Hindlimb muscle (tissue), 1 donor: ENCODE results near the gene XIRP1. TPM values are rescaled to one million over a fixed set of nuclear protein-coding genes. Genes with fewer than 3 reads are reported as not detected.

Experiments
- DNase-seq: peaks from one replicate; pipeline ENCODE4 v3.0.0-alpha.2; 2013
- polyA plus RNA-seq: library from polyadenylated mRNA; unstranded; fragments of 120-200 nt; gene quantifications from one replicate; pipeline ENCODE4 v1.2.1, GENCODE V29; 2013; ENCODE audit not compliant: insufficient read length

The XIRP1 gene
- polyA plus RNA-seq, 1 donor: 143 TPM

DNA sequence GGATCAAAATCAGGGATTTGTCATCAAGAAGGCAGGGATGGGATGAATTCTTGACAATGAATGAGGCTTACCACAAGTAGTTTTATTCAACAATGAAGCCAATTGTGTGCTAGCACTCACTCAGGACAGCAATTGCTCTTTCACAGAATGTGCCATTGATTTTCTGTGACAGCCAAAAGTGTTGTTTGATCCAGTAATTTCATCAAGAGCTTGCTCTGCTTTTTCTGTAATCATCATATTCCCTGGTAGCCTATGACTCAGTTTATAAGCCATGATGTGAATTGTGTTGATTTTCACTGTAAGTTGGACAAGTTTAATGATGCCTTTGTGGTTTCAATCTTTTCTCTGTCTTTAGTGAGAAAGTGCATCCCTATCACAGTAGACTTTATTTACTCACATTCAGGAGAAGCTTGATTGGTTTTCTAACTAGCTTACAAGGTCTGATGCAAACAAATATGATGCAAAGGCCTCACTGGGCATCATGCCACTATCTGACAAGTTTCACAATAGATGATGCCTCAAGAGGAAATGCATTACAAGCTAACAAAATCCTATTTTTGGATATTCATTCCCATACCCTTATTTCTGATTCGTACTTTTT, 25.4 kb downstream of the XIRP1 start:
- DNase-seq: no peak

DNA sequence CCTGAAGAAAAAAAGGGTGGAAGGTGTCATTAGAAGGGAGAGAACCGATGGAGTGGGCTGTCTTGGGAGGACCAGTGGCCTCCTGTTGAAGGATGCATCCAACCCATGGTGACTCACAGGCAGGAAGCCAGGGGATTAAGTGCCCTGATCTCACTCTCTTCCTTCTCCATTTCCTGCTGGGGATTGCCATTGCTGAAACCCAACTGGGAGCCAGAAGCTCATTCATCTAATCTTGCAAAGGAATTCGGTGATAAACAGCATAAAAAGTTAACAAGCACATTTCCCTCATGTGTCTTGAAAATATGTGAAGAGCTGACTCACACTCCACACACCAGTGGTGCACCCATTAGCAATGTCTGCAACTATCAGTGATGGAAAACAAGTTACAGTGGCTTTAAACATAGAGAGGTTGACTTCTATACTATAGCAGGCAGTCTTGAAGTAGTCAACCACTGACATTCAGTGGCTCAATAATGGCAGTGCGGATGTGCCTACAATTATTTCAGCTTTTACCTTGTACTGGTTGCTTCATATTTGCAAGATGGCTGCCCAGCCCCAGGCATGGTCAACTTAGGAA, 26.2 kb downstream of the XIRP1 start:
- DNase-seq: no peak

DNA sequence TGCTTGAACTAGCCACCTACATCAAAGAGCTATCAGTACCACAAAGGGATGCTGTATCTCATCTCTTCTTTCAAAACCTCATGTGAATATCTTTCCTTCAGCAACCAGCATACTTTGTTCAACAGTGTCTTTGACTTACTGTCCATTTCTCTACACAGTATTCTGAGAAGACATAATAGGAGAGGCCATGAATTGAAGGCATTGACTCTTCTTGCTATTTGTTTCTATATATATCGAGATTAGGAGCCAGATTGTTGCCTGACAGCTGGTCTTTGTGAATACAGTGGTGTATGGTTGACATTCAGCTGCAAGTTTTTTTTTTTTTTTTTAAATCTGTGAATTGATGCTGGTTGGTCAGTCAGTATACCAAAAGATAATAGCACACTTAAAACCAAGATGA, 26.9 kb downstream of the XIRP1 start:
- no peak for DNase-seq

- DNase-seq: no peak
These were observed 28.0 kb downstream of the XIRP1 start for GRCh38 chr3:39164414-39164813.

DNA sequence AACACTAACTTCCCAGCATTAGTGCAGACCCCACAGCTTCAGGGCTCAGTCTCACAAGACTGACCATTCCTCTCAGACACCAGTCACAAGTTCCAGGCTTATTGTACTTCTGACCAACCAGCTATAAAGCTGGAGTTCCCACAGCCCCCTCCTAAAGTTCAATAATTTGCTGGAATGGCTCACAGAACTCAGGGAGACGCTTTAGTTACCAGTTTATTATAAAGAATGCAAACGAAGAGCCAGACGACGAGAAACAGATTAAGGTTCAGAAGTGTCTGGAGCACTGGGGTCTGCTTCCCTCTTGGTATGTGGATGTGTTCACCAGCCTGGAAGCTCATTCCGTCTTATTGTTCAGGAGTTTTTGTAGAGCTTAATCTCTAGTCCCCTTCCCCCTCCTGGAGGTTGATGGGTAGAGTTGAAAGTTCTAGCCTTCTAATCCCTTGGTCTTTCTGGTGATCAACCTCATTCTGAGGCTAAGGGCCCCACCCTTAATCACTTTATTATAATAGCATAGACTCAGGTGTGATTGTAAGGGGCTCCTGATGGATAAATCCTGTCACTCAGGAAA, 34.2 kb downstream of the XIRP1 start:
- no peak for DNase-seq

DNA sequence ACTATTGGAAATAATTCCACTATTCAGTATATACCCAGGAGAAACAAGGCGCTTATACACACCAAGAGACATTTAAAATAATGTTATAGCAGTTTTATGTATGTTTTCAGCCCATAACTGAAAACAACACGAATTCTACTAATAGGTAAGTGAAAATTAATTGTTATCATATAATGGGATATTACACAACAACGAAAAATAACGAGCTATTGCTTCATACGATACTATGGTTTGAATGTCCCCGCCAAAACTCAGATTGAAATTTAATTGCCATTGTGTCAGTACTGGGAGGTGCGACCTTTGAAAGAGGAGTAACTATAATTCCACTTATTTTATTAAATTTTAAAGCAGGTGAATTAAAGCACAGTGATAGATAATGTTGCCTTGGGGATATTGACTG, 35.0 kb downstream of the XIRP1 start:
- no peak for DNase-seq

DNA sequence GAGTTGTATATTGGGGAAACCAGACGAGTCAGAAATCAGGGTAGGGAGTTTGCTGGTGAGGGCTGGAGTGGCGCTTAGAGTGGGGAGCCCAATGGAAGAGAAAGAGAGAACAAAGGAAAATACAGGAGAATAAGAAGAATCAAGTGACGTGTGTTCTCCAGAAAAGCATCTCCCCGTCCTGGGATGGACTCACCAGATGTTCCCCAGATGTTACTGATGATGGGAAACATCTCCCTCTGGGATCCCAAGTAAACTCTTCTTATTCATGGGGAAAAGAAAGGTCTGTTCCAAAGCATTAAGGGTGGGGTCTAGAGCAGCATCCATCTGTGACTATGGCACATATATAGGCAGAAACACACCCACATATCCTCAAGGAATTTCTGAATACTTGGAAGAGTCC, 36.0 kb downstream of the XIRP1 start:
- no peak for DNase-seq

GRCh38 chr3:39154280-39155021, 37.9 kb downstream of the XIRP1 start:
- DNase-seq: no peak

GRCh38 chr3:39153977-39154279, 38.5 kb downstream of the XIRP1 start:
- DNase-seq: no peak

- peak; percentile 82 for DNase-seq
These were observed 41.4 kb downstream of the XIRP1 start for GRCh38 chr3:39150803-39151631.

- no peak for DNase-seq
These were observed 42.1 kb downstream of the XIRP1 start for GRCh38 chr3:39150148-39150802.

GRCh38 chr3:39149498-39150147, 42.8 kb downstream of the XIRP1 start:
- DNase-seq: no peak

- no peak for DNase-seq
These were observed 43.3 kb downstream of the XIRP1 start for GRCh38 chr3:39149059-39149455.

DNA sequence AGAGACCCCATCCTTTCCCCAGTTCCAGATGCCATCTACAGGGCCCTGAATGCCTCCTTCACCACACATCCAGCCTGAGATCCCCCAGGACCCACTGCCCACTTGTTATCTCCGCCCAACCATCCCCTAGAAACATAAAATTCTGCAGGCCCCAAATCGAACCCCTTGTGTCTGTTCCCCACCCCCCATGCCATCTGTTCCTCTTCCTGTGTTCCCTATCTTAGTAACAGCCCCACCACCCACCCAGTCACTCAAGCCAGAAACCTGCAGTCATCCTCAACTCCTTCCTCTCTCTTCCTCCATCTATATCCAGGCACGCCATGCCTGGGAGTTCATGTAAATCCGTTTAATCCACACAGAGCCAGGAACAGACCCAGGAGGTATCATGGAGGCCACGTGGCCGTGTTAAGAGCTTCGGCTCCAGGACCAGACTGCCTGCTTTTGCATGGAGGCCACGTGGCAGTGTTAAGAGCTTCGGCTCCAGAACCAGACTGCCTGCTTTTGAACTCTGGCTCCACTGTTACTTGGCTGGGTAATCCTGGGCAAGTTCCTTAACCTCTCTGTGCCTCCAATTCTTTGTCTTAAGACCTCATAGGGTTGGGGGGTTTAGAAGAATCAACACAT, 43.8 kb downstream of the XIRP1 start:
- no peak for DNase-seq

GRCh38 chr3:39147711-39148434, 44.5 kb downstream of the XIRP1 start:
- no peak for DNase-seq

GRCh38 chr3:39146611-39147591, 45.5 kb downstream of the XIRP1 start:
- DNase-seq: peak; percentile 68

- no peak for DNase-seq
These were observed 46.3 kb downstream of the XIRP1 start for GRCh38 chr3:39146083-39146501.

DNA sequence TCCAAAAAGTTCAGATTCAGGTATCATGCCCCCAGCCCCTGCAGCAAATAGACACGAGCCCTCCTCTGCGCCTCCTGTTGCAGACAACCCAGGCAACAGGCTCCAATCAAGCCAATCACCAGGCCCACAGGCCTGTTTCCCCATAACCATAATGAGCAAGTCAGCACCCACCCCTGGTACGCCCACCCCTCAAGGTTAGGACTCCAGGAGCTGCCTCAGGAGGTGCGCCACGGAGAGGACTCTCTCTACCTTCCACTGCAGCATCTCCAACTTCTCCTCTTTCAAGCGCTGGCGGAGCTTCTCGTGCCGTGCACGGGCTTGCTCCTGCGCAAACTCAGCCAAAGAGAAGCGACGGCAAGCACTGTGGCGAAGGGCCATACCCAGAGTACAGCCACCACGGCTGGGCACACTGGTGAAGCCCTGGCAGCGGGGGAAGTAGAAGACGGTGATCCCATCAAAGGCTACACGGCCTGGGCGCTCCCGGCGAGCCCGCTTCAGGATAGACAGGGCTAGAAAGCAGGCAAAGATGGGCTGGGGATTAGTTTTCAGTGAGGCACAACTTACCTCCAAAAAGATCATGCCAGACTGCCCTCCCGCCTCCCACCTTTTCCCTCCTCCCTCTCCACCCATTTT, 47.5 kb downstream of the XIRP1 start:
- DNase-seq: no peak
